ENCODE measurements around the gene HMGA1.

The HMGA1 gene

DNA sequence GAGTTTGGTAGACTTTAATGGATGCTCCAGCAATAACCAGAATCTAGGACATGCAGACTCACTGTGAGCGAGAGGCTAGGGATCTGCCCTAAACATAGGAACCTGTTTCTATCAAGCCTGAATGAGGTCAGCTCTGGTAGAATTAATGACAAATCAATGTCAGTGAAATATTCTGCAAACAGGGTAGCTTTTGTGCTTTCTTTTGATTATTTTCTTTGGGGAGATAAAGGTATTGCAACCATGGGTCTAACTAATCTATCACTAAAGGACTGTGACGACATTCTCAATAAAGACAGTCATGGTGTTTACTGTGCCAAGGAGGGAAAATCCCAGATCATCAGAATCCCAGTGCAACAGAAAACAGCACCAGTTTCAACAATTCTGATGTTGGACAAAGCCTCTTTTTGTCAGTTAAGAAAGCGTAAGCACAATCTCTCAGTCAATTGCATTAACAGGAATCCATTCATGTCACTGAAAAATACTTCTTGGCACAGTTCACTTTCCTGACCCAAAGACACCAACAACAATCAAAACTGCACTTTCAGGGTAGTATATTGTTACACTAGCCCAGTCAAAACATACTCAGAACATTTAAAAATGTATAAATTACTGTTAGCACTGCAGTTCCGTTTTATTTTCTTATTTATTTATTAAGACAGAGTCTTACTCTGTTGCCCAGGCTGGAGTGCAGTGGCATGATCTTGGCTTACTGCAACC, 48.9 kb downstream of the HMGA1 start:
- DNase-seq = peak in 3 of 56 donors; percentile 4 to 27 (median 19)

DNA sequence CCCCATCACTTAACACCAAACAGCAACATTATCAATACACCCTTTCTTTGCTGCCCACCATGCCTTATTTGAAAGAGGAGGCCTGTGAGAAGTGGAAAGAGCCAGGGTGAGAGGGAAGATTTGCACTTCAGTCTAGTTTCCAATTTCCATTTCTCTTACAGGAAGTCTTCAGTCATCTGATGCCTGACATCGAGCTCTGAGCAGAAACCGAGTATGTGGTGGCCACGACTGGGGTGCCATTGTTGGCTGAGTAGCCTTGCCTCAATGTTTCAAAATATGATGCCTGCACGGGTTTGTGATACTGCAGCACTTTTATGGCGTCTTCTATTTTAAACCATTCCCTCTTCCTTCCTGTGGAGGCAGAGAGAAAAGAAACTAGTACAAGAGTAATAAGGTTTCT, 51.9 kb downstream of the HMGA1 start:
- no peak for DNase-seq

DNA sequence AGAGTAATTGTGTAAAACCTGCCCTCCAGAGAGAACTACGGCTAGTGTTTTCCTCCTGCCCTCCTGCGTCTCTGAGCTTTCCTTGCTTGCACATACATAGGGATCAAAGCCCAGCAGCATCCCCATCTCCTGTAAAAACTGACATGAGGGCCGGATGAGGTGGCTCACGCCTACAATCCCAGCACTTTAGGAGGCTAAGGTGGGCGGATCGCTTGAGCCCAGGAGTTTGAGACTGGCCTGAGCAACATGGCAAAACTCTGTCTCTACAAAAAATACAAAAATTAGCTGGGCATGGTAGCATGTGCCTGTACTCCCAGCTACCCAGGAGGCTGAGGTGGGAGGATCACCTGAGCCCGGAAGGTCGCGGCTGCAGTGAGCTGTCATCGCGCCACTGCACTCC, 52.5 kb downstream of the HMGA1 start:
- no peak for DNase-seq

- DNase-seq = no peak
Observed at GRCh38 chr6:34292954-34293353, 56.3 kb downstream of the HMGA1 start.

- no peak for DNase-seq
Observed at GRCh38 chr6:34295721-34296120, 59.0 kb downstream of the HMGA1 start.

All from amygdala (tissue), 56 donors.